HL-60 (cell line): ENCODE results near the gene SNRNP27.

Experiments
- DNase-seq, 2 experiments: peaks; one replicate each; pipeline ENCODE4 v3.0.0-alpha.2; 2010 to 2020; ENCODE audit warnings: low read depth in 1 of 2, low spot score in 1 of 2
- H3K27ac ChIP-seq: fragments of 250-450 bp; sonication (Bioruptor Pico); replicated peaks from 2 replicates; pipeline ENCODE4 v1.5.1; 2020; ENCODE audit warnings: mild to moderate bottlenecking, moderate library complexity
- H3K27me3 ChIP-seq: fragments of 250-450 bp; sonication (Bioruptor Pico); 2 replicates; pipeline ENCODE4 v1.5.1; 2021; ENCODE audit warnings: mild to moderate bottlenecking, moderate library complexity; ENCODE audit not compliant: insufficient read depth, poor library complexity, severe bottlenecking
- H3K4me3 ChIP-seq: replicated peaks from 2 replicates; pipeline ENCODE4 v1.5.1; 2011; ENCODE audit warnings: mild to moderate bottlenecking, control low read depth, low read length; ENCODE audit not compliant: insufficient read depth
- GABPA ChIP-seq: IDR thresholded peaks from 2 replicates; pipeline ENCODE4 v1.6.1; 2012; ENCODE audit warnings: low read depth
- POLR2AphosphoS5 ChIP-seq: IDR thresholded peaks from 2 replicates; pipeline ENCODE4 v1.6.1; 2012; ENCODE audit warnings: low read depth
- SPI1 ChIP-seq: IDR thresholded peaks from 2 replicates; pipeline ENCODE4 v1.6.1; 2012; ENCODE audit warnings: low read depth, mild to moderate bottlenecking, borderline replicate concordance
- TF ChIP-seq, protein P1 (sequence below): IDR thresholded peaks from 2 replicates; pipeline ENCODE4 v1.6.1; 2012; ENCODE audit warnings: low read depth; ENCODE audit not compliant: insufficient replicate concordance
- TF ChIP-seq, protein P2 (sequence below): IDR thresholded peaks from one replicate; pipeline ENCODE4 v1.5.1; 2011; ENCODE audit warnings: low read length, control low read depth, inconsistent platforms; ENCODE audit not compliant: insufficient read depth

SNRNP27 gene

DNA sequence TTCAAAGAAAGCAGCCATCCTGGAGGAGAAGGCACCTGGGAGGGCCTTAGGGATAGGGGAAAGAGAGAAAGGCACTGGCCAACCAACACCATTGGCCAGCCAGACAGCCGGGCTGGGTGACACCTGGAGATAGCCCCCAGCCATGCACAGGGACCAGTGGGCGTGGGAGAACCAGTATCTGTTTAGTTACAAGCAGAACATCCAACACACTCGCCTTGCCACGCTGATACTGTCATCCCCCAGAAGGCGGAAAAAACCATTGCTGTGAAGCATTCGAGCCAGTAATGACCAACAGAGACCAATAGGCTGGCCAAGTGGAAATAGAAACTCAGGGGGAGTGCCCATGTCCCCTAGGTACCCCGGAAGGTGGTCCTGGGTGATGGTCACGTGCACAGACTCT, 52.2 kb downstream of the SNRNP27 start:
- Histone ChIP-seq H3K27ac (peak overlapping the region; percentile 95), H3K4me3 (no peak overlapping the region), H3K27me3 (no peaks in the 10 kb centered on the region)
- DNase-seq: no peak
- TF ChIP-seq, protein P1, sequence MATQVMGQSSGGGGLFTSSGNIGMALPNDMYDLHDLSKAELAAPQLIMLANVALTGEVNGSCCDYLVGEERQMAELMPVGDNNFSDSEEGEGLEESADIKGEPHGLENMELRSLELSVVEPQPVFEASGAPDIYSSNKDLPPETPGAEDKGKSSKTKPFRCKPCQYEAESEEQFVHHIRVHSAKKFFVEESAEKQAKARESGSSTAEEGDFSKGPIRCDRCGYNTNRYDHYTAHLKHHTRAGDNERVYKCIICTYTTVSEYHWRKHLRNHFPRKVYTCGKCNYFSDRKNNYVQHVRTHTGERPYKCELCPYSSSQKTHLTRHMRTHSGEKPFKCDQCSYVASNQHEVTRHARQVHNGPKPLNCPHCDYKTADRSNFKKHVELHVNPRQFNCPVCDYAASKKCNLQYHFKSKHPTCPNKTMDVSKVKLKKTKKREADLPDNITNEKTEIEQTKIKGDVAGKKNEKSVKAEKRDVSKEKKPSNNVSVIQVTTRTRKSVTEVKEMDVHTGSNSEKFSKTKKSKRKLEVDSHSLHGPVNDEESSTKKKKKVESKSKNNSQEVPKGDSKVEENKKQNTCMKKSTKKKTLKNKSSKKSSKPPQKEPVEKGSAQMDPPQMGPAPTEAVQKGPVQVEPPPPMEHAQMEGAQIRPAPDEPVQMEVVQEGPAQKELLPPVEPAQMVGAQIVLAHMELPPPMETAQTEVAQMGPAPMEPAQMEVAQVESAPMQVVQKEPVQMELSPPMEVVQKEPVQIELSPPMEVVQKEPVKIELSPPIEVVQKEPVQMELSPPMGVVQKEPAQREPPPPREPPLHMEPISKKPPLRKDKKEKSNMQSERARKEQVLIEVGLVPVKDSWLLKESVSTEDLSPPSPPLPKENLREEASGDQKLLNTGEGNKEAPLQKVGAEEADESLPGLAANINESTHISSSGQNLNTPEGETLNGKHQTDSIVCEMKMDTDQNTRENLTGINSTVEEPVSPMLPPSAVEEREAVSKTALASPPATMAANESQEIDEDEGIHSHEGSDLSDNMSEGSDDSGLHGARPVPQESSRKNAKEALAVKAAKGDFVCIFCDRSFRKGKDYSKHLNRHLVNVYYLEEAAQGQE: no peak
- TF ChIP-seq GABPA: no peak
- no peak for TF ChIP-seq POLR2AphosphoS5
- no peak for TF ChIP-seq SPI1
- TF ChIP-seq, protein P2, sequence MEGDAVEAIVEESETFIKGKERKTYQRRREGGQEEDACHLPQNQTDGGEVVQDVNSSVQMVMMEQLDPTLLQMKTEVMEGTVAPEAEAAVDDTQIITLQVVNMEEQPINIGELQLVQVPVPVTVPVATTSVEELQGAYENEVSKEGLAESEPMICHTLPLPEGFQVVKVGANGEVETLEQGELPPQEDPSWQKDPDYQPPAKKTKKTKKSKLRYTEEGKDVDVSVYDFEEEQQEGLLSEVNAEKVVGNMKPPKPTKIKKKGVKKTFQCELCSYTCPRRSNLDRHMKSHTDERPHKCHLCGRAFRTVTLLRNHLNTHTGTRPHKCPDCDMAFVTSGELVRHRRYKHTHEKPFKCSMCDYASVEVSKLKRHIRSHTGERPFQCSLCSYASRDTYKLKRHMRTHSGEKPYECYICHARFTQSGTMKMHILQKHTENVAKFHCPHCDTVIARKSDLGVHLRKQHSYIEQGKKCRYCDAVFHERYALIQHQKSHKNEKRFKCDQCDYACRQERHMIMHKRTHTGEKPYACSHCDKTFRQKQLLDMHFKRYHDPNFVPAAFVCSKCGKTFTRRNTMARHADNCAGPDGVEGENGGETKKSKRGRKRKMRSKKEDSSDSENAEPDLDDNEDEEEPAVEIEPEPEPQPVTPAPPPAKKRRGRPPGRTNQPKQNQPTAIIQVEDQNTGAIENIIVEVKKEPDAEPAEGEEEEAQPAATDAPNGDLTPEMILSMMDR: no peak

DNA sequence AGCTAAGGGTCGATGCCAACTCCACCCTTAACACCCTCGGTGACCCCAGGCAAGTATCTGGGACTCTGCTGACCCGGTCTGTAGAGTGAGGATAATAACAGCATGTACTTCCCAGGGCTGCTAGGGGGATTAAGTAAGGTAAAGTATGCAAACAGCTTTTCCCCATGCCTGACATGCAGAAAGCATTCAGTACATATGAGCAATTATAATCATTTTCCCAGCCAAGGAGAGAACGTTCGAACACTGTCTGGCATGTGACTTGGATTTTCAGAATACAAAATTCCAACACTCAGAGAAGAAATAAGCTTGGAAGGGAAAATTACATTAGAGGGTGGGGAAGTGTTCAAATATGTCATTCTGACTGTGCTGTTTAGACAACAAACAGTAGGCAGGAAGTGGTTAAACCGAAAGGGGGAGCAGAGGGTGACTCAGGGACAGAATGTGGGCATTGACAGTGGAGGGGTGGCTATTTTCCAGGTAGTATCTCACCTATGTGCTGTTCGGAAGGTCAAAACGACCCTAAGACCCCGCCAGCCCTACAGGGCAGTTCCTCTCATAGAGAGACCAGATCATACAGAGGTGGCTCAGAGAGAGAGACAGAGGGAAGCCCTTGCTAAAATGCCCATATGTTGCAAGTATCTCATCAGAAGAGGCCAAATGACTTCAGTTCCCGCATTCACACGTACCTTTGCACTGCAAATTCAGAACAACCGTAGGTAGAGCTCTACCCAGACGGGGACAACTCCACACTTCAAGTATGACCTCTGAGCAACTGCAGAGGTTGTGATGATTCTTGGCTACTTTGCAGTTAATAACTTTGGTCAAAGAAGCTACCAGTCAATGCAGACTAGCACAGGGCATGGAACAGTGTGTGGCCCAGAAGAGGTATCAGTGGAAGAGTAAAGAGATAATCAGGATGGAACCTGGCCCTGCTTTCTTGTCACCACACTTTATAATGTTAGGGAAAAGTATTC, 52.9 kb downstream of the SNRNP27 start:
- DNase-seq: peak; percentile 38 to 85
- peak overlapping the region; percentile 95 for H3K27ac ChIP-seq
- TF ChIP-seq, protein P1: no peak
- TF ChIP-seq POLR2AphosphoS5: peak; percentile 56; the same call in 1 of the 2 replicates
- no peak for TF ChIP-seq GABPA
- peak; percentile 81; the same call in 1 of the 2 replicates for TF ChIP-seq SPI1
- no peak overlapping the region for H3K4me3 ChIP-seq
- H3K27me3 ChIP-seq: no peaks in the 10 kb centered on the region

DNA sequence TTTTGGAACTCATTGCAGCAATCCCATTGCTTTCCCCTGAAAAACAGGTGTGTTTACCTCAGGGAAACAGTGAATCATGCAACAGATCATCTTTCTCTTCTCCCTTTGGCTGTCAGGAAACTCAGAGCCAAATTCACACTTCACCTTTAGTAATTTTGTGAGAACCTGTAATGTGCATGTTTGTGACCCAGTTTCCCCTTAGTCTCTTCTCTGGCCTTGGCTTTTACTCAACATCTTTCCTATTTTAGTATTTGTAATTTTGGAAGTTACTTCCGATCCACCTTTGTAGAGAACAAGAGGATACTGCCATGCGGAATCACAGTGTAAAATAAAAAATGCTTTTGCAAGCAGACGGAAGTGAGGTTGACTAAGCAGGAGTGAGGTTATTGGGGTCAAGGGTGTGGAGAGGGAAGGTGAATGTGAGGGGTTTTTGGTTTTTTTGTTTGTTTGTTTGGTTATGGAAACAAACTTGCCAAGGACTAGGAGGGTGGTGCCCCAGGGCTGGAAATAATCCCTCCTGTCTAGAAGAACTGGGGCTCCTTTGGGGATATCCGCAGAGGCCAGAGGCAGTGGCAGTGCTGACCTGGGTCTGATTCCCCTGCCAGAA, 53.7 kb downstream of the SNRNP27 start:
- no peak for DNase-seq
- Histone ChIP-seq H3K27me3 (no peaks in the 10 kb centered on the region), H3K4me3 (no peak overlapping the region), H3K27ac (peak overlapping the region; percentile 95)
- TF ChIP-seq SPI1 (no peak), POLR2AphosphoS5 (no peak), GABPA (no peak)
- TF ChIP-seq, protein P2: no peak
- TF ChIP-seq, protein P1: no peak
